T-helper 17 cell (primary cell): Measurements from ENCODE around the gene THAP4. TPM values are rescaled to one million over a fixed set of nuclear protein-coding genes. Genes with fewer than 3 reads are reported as not detected.

Source experiments
- ATAC-seq: fragments of 150-1000 bp; cut with Tn5 transposase; 2 replicates; pipeline ENCODE4 v1.10.0; 2021; ENCODE audit warnings: mild to moderate bottlenecking, moderate library complexity
- DNase-seq, 3 donors: peaks; one replicate each; pipeline versions ENCODE4 v3.0.0 to v3.0.0-alpha.2; 2020 to 2021
- H3K9me3 ChIP-seq: one replicate; pipeline ENCODE4 v1.7.0; 2013; ENCODE audit warnings: low read length, mild to moderate bottlenecking; ENCODE audit not compliant: control insufficient read depth, poor library complexity, severe bottlenecking
- H3K27ac Mint-ChIP-seq: one replicate; pipeline ENCODE4 v1.8.0; 2022; ENCODE audit warnings: mild to moderate bottlenecking, moderate library complexity, mixed read lengths
- H3K27me3 Mint-ChIP-seq: one replicate; pipeline ENCODE4 v1.8.0; 2022; ENCODE audit warnings: mixed read lengths
- H3K36me3 Mint-ChIP-seq: one replicate; pipeline ENCODE4 v1.8.0; 2022; ENCODE audit warnings: low read depth, mixed read lengths
- H3K4me1 Mint-ChIP-seq: one replicate; pipeline ENCODE4 v1.8.0; 2022; ENCODE audit warnings: mild to moderate bottlenecking, mixed read lengths
- H3K4me3 Mint-ChIP-seq: one replicate; pipeline ENCODE4 v1.8.0; 2022; ENCODE audit warnings: mild to moderate bottlenecking, moderate library complexity, mixed read lengths
- total RNA-seq, 4 donors: library from RNA in 2 of 4; stranded (reverse) in 2 of 4; gene quantifications; one replicate each; pipeline ENCODE4 v1.2.3 and lab custom pipeline; 2022 to 2026

The THAP4 gene
- total RNA-seq, 2 donors from 2014 or later, result 28.0 to 36.9 TPM

DNA sequence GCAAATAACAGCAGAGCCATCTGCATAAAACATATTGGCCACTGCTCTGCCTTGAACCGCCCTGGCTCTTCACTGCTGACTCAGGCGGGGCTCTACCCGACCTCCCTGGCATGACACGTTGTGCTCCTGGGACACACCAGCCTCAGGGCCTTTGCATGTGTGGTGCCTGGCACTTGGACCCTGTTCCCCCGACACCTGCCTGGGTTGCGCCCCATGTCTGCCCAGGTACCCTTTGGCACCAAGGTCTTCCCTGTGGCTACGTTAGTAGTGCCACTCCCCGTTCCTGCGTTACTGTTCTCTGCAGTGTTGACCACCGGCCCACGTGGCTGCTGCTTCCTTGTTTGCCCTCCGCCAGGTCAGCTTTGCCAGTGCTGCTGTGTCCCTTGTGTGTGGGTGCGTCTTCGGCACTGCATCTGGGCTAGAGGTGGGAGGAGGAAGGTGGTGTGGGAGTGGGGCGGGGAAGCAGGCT is 20.9 kb upstream of the THAP4 start:
- peaks cover 3% of the 10 kb centered on the region for H3K4me1 Mint-ChIP-seq
- peaks cover 13% of the 10 kb centered on the region for H3K36me3 Mint-ChIP-seq
- no peaks in the 10 kb centered on the region for H3K9me3 ChIP-seq
- DNase-seq (no peak), ATAC-seq (no peak)
- no peak overlapping the region for H3K27ac Mint-ChIP-seq
- no peak overlapping the region for H3K4me3 Mint-ChIP-seq
- H3K27me3 Mint-ChIP-seq, result no peaks in the 10 kb centered on the region

DNA sequence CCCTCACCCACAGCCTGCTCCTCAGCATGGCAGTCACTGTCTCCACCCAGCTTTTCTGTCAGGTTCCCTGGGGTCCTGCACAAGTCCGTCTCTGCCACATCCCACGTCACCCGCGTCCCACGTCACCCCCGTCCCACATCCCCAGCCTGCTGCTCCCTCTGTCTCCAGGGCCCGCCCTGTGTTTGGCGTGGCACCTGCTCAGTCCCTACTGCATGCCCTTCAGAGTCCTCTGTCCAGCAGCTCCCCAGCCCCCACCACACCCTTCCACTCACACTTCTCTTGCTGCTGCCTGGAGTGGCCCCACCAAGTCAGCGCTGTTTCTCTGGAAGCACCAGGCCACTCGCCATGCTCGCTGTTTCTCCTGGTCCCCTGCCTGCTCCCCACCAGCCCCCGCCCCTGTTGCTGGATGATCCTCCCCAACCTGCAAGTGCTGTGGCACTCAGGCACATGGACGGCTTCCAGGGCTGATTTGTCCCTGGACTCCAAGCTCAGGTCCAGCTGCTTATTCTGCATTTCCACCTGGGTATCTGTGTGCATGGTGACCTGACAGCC is 19.3 kb upstream of the THAP4 start:
- peaks cover 13% of the 10 kb centered on the region for H3K36me3 Mint-ChIP-seq

DNA sequence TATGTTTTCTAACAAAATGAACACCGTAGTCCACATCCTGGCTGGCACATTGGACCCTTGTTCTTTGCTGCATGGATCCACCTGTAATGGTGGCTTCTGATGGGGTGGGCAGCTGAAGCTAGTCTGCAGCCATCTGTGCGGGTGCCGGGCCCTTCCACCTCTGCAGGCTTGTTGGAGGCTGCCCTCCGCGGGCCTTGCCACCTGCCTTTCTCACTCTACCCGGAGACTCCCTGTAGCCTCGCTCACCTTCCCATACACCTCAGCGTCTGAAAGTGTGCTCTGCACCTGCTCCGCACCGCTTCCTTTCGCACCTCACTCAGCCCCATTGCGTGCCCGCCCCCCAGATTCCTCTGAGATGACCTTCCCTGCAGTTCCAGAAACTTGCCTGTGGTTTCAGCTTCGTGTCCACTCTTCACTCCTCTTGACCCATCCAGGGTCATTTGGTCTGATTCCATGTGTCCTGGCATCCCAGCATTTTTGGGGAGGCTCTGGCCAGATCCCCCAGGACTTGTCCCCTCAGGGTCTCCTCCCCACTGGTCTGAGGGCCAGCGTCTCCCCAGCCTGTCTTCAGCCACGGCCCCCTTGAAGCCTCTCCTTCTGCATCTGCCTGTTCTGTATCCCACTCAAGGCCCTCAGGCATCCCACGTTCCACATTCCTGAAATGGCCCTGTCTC is 18.7 kb upstream of the THAP4 start:
- Mint-ChIP-seq H3K4me3 (no peak overlapping the region), H3K27me3 (no peaks in the 10 kb centered on the region), H3K4me1 (no peaks in the 10 kb centered on the region), H3K27ac (no peak overlapping the region), H3K36me3 (peaks cover 13% of the 10 kb centered on the region)
- DNase-seq (no peak), ATAC-seq (no peak)
- H3K9me3 ChIP-seq, result no peaks in the 10 kb centered on the region

More for the DNA sequence above, 19.3 kb upstream of the THAP4 start:
- H3K4me3 Mint-ChIP-seq, result no peak overlapping the region
- H3K27ac Mint-ChIP-seq, result no peak overlapping the region
- H3K4me1 Mint-ChIP-seq, result no peaks in the 10 kb centered on the region
- H3K27me3 Mint-ChIP-seq, result no peaks in the 10 kb centered on the region
- ATAC-seq, result no peak
- DNase-seq, result no peak
- H3K9me3 ChIP-seq, result no peaks in the 10 kb centered on the region

DNA sequence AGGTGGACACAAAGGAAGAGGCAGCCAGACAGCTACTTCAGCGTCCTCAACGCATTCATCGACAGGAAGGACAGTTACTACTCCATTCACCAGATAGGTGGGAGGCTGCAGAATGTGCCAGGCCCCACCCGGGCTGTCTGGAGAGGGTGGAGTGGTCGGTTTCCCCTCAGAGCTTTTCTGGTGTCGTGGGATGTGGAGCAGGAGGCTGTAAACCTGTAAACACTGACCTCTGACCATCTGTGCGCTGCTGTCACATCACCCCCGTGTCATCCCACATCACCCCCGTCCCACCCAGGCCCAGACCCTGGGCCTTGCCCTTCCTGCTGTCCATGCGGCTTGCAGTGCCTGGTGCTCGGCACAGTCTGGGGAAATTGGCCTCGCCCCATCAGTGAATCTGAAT is 17.6 kb upstream of the THAP4 start:
- no peaks in the 10 kb centered on the region for H3K4me1 Mint-ChIP-seq
- no peak for DNase-seq
- H3K27ac Mint-ChIP-seq, result no peak overlapping the region
- H3K4me3 Mint-ChIP-seq, result no peak overlapping the region
- H3K36me3 Mint-ChIP-seq, result peaks cover 10% of the 10 kb centered on the region
- H3K27me3 Mint-ChIP-seq, result no peaks in the 10 kb centered on the region
- no peak for ATAC-seq
- no peaks in the 10 kb centered on the region for H3K9me3 ChIP-seq

DNA sequence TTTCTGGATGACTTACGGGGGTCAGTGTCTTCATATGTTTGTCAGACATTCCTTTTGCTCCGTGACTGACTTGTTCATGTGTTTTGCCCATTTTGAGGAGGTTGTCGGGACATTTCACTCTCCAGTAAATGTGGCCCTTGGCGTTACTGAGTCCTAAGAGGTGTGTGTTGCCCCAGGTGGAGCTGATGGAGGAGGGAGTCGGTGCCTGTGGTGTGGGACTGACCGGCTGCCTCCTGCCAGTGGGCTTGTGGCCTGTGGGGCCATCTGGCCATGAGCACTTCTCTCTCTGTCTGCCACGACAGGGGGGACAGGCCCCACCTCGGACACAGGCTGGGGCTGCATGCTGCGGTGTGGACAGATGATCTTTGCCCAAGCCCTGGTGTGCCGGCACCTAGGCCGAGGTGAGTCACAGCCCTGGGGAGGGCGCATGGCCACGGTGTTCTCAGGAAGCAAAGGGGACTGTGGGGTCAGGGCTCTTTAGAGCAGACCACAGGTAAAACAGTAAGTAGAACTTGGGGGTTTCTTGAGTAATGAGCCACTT is 16.3 kb upstream of the THAP4 start:
- Mint-ChIP-seq H3K27ac (no peak overlapping the region), H3K4me3 (no peak overlapping the region), H3K4me1 (peaks cover 6% of the 10 kb centered on the region), H3K27me3 (no peaks in the 10 kb centered on the region), H3K36me3 (peaks cover 10% of the 10 kb centered on the region)
- H3K9me3 ChIP-seq, result no peaks in the 10 kb centered on the region
- no peak for DNase-seq
- ATAC-seq, result no peak

DNA sequence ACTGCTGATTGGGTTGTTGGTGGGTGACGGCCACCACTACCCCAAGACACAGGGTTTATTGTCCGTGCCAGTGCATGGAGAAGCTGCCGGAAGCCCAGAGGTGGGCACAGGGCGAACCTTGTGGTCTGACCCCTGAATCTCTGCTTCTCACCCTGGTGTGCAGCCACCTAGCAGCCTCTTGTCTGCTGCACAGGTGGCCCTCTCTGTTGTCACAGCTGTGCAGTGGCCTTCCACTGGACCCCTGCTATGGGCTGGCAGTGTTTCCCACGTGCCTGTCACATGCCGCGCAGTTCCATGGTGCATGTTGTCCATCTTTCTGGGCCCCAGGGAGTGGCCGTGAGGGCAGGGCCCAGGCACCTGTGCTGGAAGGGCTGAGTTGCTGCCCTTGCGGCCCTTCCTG is 15.8 kb upstream of the THAP4 start:
- no peak overlapping the region for H3K4me3 Mint-ChIP-seq
- H3K27me3 Mint-ChIP-seq, result no peaks in the 10 kb centered on the region
- H3K9me3 ChIP-seq, result no peaks in the 10 kb centered on the region
- no peak for DNase-seq
- no peak overlapping the region for H3K27ac Mint-ChIP-seq
- peaks cover 10% of the 10 kb centered on the region for H3K36me3 Mint-ChIP-seq
- ATAC-seq, result no peak
- H3K4me1 Mint-ChIP-seq, result peaks cover 7% of the 10 kb centered on the region

DNA sequence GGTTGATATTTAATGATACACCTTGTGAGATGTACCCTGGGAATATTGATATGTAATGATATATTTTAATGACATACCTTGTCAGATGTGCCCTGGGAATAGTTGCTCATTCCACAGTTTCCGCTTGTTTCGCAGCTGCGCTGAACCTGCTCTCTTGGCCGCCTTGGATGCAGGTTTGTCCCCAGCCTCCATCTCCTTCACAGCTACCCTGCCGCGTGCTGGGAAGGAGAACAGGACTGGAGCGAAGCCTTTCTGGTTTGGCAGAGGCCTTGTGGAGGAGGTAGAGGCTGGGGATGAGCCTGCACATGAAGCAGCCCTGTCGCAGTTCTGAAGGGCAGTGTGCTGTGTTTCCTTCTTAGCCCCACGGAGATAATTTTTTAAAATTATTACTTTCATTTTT is 15.2 kb upstream of the THAP4 start:
- H3K27me3 Mint-ChIP-seq, result no peaks in the 10 kb centered on the region
- H3K27ac Mint-ChIP-seq, result no peak overlapping the region
- H3K9me3 ChIP-seq, result no peaks in the 10 kb centered on the region
- peaks cover 8% of the 10 kb centered on the region for H3K36me3 Mint-ChIP-seq
- no peak overlapping the region for H3K4me3 Mint-ChIP-seq
- no peak for ATAC-seq
- no peak for DNase-seq
- peaks cover 7% of the 10 kb centered on the region for H3K4me1 Mint-ChIP-seq

DNA sequence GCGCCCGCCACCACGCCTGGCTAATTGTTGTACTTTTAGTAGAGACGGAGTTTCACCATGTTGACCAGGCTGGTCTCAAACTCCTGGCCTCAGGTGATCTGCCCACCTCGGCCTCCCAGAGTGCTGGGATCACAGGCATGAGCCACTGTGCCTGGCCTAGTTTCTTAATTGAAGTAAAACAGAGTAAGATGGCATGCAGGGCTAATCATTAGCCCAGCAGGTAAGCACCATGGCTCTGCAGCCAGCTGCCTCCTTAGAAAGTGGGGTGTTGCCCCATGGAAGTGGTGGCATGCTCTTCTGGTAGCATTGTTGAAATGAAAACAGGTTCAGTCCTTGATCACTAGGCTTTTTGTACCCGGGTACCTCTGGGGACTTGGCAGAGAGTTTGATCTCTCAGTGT is 13.0 kb upstream of the THAP4 start:
- H3K9me3 ChIP-seq, result no peaks in the 10 kb centered on the region
- Mint-ChIP-seq H3K4me1 (peaks cover 11% of the 10 kb centered on the region), H3K27me3 (no peaks in the 10 kb centered on the region), H3K36me3 (no peaks in the 10 kb centered on the region), H3K4me3 (no peak overlapping the region), H3K27ac (no peak overlapping the region)
- DNase-seq (no peak), ATAC-seq (no peak)

DNA sequence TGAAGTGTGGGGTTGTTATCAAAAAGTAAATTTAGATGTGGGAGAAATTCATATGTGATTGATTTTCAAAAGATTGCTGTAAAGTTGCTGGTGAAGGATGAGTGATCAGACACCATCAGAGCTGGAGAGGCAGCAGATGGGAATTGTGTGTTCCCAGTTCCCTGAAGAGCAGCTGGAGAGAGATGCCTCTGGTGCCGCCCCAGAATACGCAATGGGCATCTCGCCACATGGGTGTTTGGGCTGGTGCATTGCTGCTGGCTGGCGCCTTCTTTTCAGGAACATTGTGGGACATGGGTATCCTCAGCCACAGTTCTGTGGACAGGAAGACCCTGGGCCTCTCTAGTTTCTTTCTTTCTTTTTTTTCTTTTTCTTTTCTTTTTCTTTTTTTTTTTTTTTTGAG is 12.4 kb upstream of the THAP4 start:
- no peak overlapping the region for H3K27ac Mint-ChIP-seq
- H3K4me3 Mint-ChIP-seq, result no peak overlapping the region
- no peak for ATAC-seq
- DNase-seq, result no peak
- H3K36me3 Mint-ChIP-seq, result no peaks in the 10 kb centered on the region
- H3K27me3 Mint-ChIP-seq, result no peaks in the 10 kb centered on the region
- H3K4me1 Mint-ChIP-seq, result peaks cover 12% of the 10 kb centered on the region
- H3K9me3 ChIP-seq, result no peaks in the 10 kb centered on the region

DNA sequence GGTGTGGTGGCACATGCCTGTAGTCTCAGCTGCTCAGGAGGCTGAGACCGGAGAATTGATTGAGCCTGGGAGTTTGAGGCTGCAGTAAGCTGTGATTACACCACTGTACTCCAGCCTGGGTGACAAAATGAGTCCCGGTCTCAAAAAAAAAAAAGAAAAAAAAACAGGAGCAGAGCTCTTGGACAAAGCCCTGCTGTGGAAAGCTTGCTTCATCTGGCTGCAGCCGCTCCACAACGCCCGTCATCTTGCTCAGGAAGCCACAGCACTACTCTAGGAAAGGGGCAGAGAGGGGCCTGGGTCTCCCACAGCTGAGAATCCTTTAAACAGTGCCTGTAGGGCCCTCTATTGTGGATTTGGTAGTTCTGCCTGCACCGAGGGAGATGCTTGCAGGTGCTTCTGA is 11.5 kb upstream of the THAP4 start:
- H3K4me3 Mint-ChIP-seq, result no peak overlapping the region
- H3K27me3 Mint-ChIP-seq, result no peaks in the 10 kb centered on the region
- no peaks in the 10 kb centered on the region for H3K9me3 ChIP-seq
- DNase-seq (no peak), ATAC-seq (no peak)
- no peak overlapping the region for H3K27ac Mint-ChIP-seq
- H3K4me1 Mint-ChIP-seq, result peaks cover 18% of the 10 kb centered on the region
- H3K36me3 Mint-ChIP-seq, result no peaks in the 10 kb centered on the region

DNA sequence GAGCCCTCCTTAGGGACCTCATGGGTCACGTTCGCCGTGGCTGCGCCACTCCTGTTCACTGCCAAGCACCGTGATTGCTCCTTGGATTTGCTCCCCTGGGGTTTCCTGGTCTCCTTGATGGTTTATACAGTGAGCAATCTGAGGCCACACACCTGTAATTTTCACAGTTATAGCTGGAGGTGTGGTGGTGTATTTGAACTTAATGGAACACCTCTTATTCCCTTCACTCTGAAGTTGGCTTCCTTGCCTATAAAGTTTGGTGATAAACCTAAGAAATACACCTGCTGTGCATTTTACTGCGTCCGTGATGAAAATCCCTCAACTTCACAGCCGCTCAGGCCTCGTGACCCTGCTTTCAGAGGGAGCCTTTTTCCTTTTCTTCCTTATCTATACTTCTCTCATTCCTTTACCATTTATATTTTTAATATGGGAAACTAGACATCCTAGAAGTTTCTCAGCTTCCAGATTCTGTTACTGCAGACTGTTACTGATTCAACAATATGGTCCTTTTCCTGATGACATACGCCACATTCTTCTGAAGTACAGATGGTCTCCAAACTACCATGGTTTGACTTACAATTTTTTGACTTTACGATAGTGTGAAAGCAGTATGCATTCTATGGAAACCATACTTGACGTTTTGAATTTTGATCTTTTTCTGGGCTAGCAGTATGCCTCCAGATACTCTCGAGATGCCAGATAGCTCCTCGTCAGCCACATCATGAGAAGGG is 9.1 kb upstream of the THAP4 start:
- no peaks in the 10 kb centered on the region for H3K36me3 Mint-ChIP-seq
- H3K27ac Mint-ChIP-seq, result no peak overlapping the region
- no peaks in the 10 kb centered on the region for H3K9me3 ChIP-seq
- H3K4me1 Mint-ChIP-seq, result peaks cover 28% of the 10 kb centered on the region
- H3K4me3 Mint-ChIP-seq, result no peak overlapping the region
- ATAC-seq (no peak), DNase-seq (no peak)
- H3K27me3 Mint-ChIP-seq, result no peaks in the 10 kb centered on the region

DNA sequence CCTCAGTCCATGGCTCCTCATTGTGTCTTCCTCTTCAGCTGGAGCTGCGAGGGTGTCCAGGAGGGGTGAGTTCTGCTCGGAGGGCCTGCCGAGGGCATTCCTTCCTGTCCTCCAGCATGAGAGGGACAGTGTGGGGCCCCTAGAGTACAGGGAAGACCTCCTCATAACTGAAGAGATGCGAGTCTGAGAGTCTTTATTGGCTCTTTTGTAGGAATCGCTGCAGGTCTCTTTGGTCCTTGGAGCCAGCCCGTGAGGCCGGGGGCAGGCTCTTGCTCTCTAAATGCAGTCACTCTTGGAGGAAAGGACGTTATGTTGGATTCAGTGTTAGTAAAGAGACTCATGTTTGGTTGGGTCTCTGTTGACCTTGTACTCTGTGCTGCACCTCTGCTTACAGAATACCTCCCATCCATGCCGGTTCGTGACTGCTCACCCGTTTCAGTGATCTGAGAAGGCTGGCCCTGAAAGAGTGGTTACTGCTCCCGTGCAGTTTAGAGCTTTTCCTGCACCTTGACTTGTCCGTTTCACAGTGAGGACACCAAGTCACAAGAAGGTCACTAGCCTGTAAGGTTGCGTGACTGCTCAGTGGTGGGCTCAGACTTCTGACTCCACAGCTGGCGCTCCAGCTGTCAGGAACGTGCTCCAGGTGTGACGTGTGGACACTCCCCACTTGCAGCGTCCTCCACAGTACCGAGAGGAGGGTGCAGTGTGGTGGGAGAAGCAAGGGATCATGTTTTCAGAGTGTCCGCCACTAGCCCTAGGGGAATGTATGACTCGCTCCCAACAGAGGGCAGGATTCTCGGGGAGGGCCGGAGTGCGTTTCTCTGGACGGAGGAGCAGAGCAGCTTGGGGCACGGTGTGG is 8.3 kb upstream of the THAP4 start:
- Mint-ChIP-seq H3K4me3 (no peak overlapping the region), H3K4me1 (peaks cover 36% of the 10 kb centered on the region), H3K27ac (no peak overlapping the region), H3K36me3 (peaks cover 3% of the 10 kb centered on the region), H3K27me3 (no peaks in the 10 kb centered on the region)
- no peak for ATAC-seq
- no peaks in the 10 kb centered on the region for H3K9me3 ChIP-seq
- no peak for DNase-seq

DNA sequence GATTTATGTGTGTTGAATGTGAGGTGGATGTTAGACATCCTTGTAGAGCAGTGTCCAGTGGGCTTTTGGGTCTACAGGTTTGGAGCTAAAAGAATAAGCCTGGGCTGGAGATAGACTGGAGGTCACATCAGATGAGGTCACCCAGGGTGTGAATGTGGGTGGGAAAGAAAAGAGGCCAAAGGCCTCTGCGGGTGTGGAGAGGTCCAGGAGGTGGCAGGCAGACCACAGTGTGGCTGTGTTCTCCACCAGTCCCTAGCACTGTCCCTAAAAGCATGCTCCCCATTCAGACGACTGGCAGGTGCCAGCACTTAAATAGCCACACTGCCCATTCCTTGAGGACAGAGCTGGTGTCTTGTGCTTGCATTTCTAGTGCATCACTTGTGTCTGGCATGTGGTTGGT is 4.7 kb upstream of the THAP4 start:
- no peaks in the 10 kb centered on the region for H3K9me3 ChIP-seq
- Mint-ChIP-seq H3K27ac (peak overlapping the region; percentile 77), H3K4me3 (no peak overlapping the region), H3K4me1 (peaks cover 44% of the 10 kb centered on the region), H3K27me3 (no peaks in the 10 kb centered on the region), H3K36me3 (peaks cover 7% of the 10 kb centered on the region)
- no peak for ATAC-seq
- DNase-seq, result no peak
